Measurements from ENCODE around the gene BTG4.

Gene BTG4

GRCh38 chr11:111483431-111483830 lies 28.8 kb downstream of the BTG4 start:
- H3K4me1 ChIP-seq (ENCODE audit: control insufficient read depth in 1 of 2, insufficient read depth in 2 of 2, low read length in 2 of 2): no peaks in the 10 kb centered on the region
- H3K27ac ChIP-seq (ENCODE audit: low read length): no peak overlapping the region
- no peaks in the 10 kb centered on the region for H3K27me3 ChIP-seq (ENCODE audit: low read depth, low read length)
- peaks cover 0 to 22% of the 10 kb centered on the region in 2 donors for H3K9me3 ChIP-seq (ENCODE audit: control insufficient read depth in 1 of 2, low read length in 2 of 2)
- no peaks in the 10 kb centered on the region for H3K36me3 ChIP-seq (ENCODE audit: control insufficient read depth in 1 of 2, insufficient read depth in 2 of 2, low read length in 2 of 2)
- no peak overlapping the region for H3K4me3 ChIP-seq (ENCODE audit: low read depth in 1 of 2, low read length in 2 of 2)

GRCh38 chr11:111479666-111480065 lies 32.5 kb downstream of the BTG4 start:
- Histone ChIP-seq H3K27ac (ENCODE audit: low read length) (no peak overlapping the region), H3K27me3 (ENCODE audit: low read depth, low read length) (no peaks in the 10 kb centered on the region), H3K4me3 (ENCODE audit: low read depth in 1 of 2, low read length in 2 of 2) (no peak overlapping the region), H3K36me3 (ENCODE audit: control insufficient read depth in 1 of 2, insufficient read depth in 2 of 2, low read length in 2 of 2) (no peaks in the 10 kb centered on the region), H3K4me1 (ENCODE audit: control insufficient read depth in 1 of 2, insufficient read depth in 2 of 2, low read length in 2 of 2) (no peaks in the 10 kb centered on the region), H3K9me3 (ENCODE audit: control insufficient read depth in 1 of 2, low read length in 2 of 2) (peaks cover 0 to 15% of the 10 kb centered on the region in 2 donors)

GRCh38 chr11:111477898-111478297 lies 34.3 kb downstream of the BTG4 start:
- no peaks in the 10 kb centered on the region for H3K4me1 ChIP-seq (ENCODE audit: control insufficient read depth in 1 of 2, insufficient read depth in 2 of 2, low read length in 2 of 2)
- H3K27me3 ChIP-seq (ENCODE audit: low read depth, low read length): no peaks in the 10 kb centered on the region
- H3K36me3 ChIP-seq (ENCODE audit: control insufficient read depth in 1 of 2, insufficient read depth in 2 of 2, low read length in 2 of 2): no peaks in the 10 kb centered on the region
- no peak overlapping the region for H3K4me3 ChIP-seq (ENCODE audit: low read depth in 1 of 2, low read length in 2 of 2)
- no peak overlapping the region for H3K27ac ChIP-seq (ENCODE audit: low read length)
- peaks cover 0 to 5% of the 10 kb centered on the region in 2 donors for H3K9me3 ChIP-seq (ENCODE audit: control insufficient read depth in 1 of 2, low read length in 2 of 2)

GRCh38 chr11:111476956-111477355 lies 35.2 kb downstream of the BTG4 start:
- H3K27ac ChIP-seq (ENCODE audit: low read length): no peak overlapping the region
- H3K27me3 ChIP-seq (ENCODE audit: low read depth, low read length): no peaks in the 10 kb centered on the region
- no peaks in the 10 kb centered on the region for H3K36me3 ChIP-seq (ENCODE audit: control insufficient read depth in 1 of 2, insufficient read depth in 2 of 2, low read length in 2 of 2)
- H3K9me3 ChIP-seq (ENCODE audit: control insufficient read depth in 1 of 2, low read length in 2 of 2): peaks cover 0 to 2% of the 10 kb centered on the region in 2 donors
- H3K4me1 ChIP-seq (ENCODE audit: control insufficient read depth in 1 of 2, insufficient read depth in 2 of 2, low read length in 2 of 2): no peaks in the 10 kb centered on the region
- H3K4me3 ChIP-seq (ENCODE audit: low read depth in 1 of 2, low read length in 2 of 2): no peak overlapping the region

- peaks cover 0 to 2% of the 10 kb centered on the region in 2 donors for H3K9me3 ChIP-seq (ENCODE audit: control insufficient read depth in 1 of 2, low read length in 2 of 2)
- no peaks in the 10 kb centered on the region for H3K36me3 ChIP-seq (ENCODE audit: control insufficient read depth in 1 of 2, insufficient read depth in 2 of 2, low read length in 2 of 2)
Measured at GRCh38 chr11:111476366-111476765, 35.8 kb downstream of the BTG4 start.

GRCh38 chr11:111474432-111474831 lies 37.8 kb downstream of the BTG4 start:
- Histone ChIP-seq H3K4me3 (ENCODE audit: low read depth in 1 of 2, low read length in 2 of 2) (no peak overlapping the region), H3K27ac (ENCODE audit: low read length) (no peak overlapping the region), H3K36me3 (ENCODE audit: control insufficient read depth in 1 of 2, insufficient read depth in 2 of 2, low read length in 2 of 2) (no peaks in the 10 kb centered on the region), H3K4me1 (ENCODE audit: control insufficient read depth in 1 of 2, insufficient read depth in 2 of 2, low read length in 2 of 2) (no peaks in the 10 kb centered on the region), H3K27me3 (ENCODE audit: low read depth, low read length) (no peaks in the 10 kb centered on the region), H3K9me3 (ENCODE audit: control insufficient read depth in 1 of 2, low read length in 2 of 2) (no peaks in the 10 kb centered on the region)

More at GRCh38 chr11:111476366-111476765, 35.8 kb downstream of the BTG4 start:
- no peak overlapping the region for H3K4me3 ChIP-seq (ENCODE audit: low read depth in 1 of 2, low read length in 2 of 2)
- no peak overlapping the region for H3K27ac ChIP-seq (ENCODE audit: low read length)
- H3K27me3 ChIP-seq (ENCODE audit: low read depth, low read length): no peaks in the 10 kb centered on the region
- H3K4me1 ChIP-seq (ENCODE audit: control insufficient read depth in 1 of 2, insufficient read depth in 2 of 2, low read length in 2 of 2): no peaks in the 10 kb centered on the region

GRCh38 chr11:111472228-111472627 lies 40.0 kb downstream of the BTG4 start:
- Histone ChIP-seq H3K4me3 (ENCODE audit: low read depth in 1 of 2, low read length in 2 of 2) (no peak overlapping the region), H3K9me3 (ENCODE audit: control insufficient read depth in 1 of 2, low read length in 2 of 2) (no peaks in the 10 kb centered on the region), H3K36me3 (ENCODE audit: control insufficient read depth in 1 of 2, insufficient read depth in 2 of 2, low read length in 2 of 2) (no peaks in the 10 kb centered on the region), H3K27ac (ENCODE audit: low read length) (no peak overlapping the region), H3K27me3 (ENCODE audit: low read depth, low read length) (no peaks in the 10 kb centered on the region), H3K4me1 (ENCODE audit: control insufficient read depth in 1 of 2, insufficient read depth in 2 of 2, low read length in 2 of 2) (no peaks in the 10 kb centered on the region)

- no peaks in the 10 kb centered on the region for H3K9me3 ChIP-seq (ENCODE audit: control insufficient read depth in 1 of 2, low read length in 2 of 2)
- H3K27ac ChIP-seq (ENCODE audit: low read length): no peak overlapping the region
- no peaks in the 10 kb centered on the region for H3K36me3 ChIP-seq (ENCODE audit: control insufficient read depth in 1 of 2, insufficient read depth in 2 of 2, low read length in 2 of 2)
- no peaks in the 10 kb centered on the region for H3K4me1 ChIP-seq (ENCODE audit: control insufficient read depth in 1 of 2, insufficient read depth in 2 of 2, low read length in 2 of 2)
- no peaks in the 10 kb centered on the region for H3K27me3 ChIP-seq (ENCODE audit: low read depth, low read length)
- no peak overlapping the region for H3K4me3 ChIP-seq (ENCODE audit: low read depth in 1 of 2, low read length in 2 of 2)
Measured at GRCh38 chr11:111469200-111469599, 43.0 kb downstream of the BTG4 start.

GRCh38 chr11:111466615-111467014 lies 45.6 kb downstream of the BTG4 start:
- no peaks in the 10 kb centered on the region for H3K36me3 ChIP-seq (ENCODE audit: control insufficient read depth in 1 of 2, insufficient read depth in 2 of 2, low read length in 2 of 2)
- H3K27ac ChIP-seq (ENCODE audit: low read length): no peak overlapping the region
- no peak overlapping the region for H3K4me3 ChIP-seq (ENCODE audit: low read depth in 1 of 2, low read length in 2 of 2)
- no peaks in the 10 kb centered on the region for H3K4me1 ChIP-seq (ENCODE audit: control insufficient read depth in 1 of 2, insufficient read depth in 2 of 2, low read length in 2 of 2)
- no peaks in the 10 kb centered on the region for H3K27me3 ChIP-seq (ENCODE audit: low read depth, low read length)
- no peaks in the 10 kb centered on the region for H3K9me3 ChIP-seq (ENCODE audit: control insufficient read depth in 1 of 2, low read length in 2 of 2)

GRCh38 chr11:111465400-111465799 lies 46.8 kb downstream of the BTG4 start:
- H3K27ac ChIP-seq (ENCODE audit: low read length): no peak overlapping the region
- H3K9me3 ChIP-seq (ENCODE audit: control insufficient read depth in 1 of 2, low read length in 2 of 2): no peaks in the 10 kb centered on the region
- H3K27me3 ChIP-seq (ENCODE audit: low read depth, low read length): no peaks in the 10 kb centered on the region
- no peak overlapping the region for H3K4me3 ChIP-seq (ENCODE audit: low read depth in 1 of 2, low read length in 2 of 2)
- H3K4me1 ChIP-seq (ENCODE audit: control insufficient read depth in 1 of 2, insufficient read depth in 2 of 2, low read length in 2 of 2): no peaks in the 10 kb centered on the region
- no peaks in the 10 kb centered on the region for H3K36me3 ChIP-seq (ENCODE audit: control insufficient read depth in 1 of 2, insufficient read depth in 2 of 2, low read length in 2 of 2)

GRCh38 chr11:111463276-111463675 lies 48.9 kb downstream of the BTG4 start:
- Histone ChIP-seq H3K36me3 (ENCODE audit: control insufficient read depth in 1 of 2, insufficient read depth in 2 of 2, low read length in 2 of 2) (no peaks in the 10 kb centered on the region), H3K27ac (ENCODE audit: low read length) (no peak overlapping the region), H3K4me1 (ENCODE audit: control insufficient read depth in 1 of 2, insufficient read depth in 2 of 2, low read length in 2 of 2) (no peaks in the 10 kb centered on the region), H3K27me3 (ENCODE audit: low read depth, low read length) (no peaks in the 10 kb centered on the region), H3K4me3 (ENCODE audit: low read depth in 1 of 2, low read length in 2 of 2) (no peak overlapping the region), H3K9me3 (ENCODE audit: control insufficient read depth in 1 of 2, low read length in 2 of 2) (no peaks in the 10 kb centered on the region)

- Histone ChIP-seq H3K27me3 (ENCODE audit: low read depth, low read length) (no peaks in the 10 kb centered on the region), H3K4me1 (ENCODE audit: control insufficient read depth in 1 of 2, insufficient read depth in 2 of 2, low read length in 2 of 2) (no peaks in the 10 kb centered on the region), H3K4me3 (ENCODE audit: low read depth in 1 of 2, low read length in 2 of 2) (no peak overlapping the region), H3K36me3 (ENCODE audit: control insufficient read depth in 1 of 2, insufficient read depth in 2 of 2, low read length in 2 of 2) (no peaks in the 10 kb centered on the region), H3K27ac (ENCODE audit: low read length) (no peak overlapping the region), H3K9me3 (ENCODE audit: control insufficient read depth in 1 of 2, low read length in 2 of 2) (no peaks in the 10 kb centered on the region)
Measured at GRCh38 chr11:111462329-111462728, 49.9 kb downstream of the BTG4 start.

Measured in muscle layer of duodenum (tissue), 2 donors.